HepG2 (cell line): ENCODE results near the gene CCDC148. TPM values are rescaled to one million over a fixed set of nuclear protein-coding genes. Genes with fewer than 3 reads are reported as not detected.

Experiments used
- ATAC-seq: fragments of 200-7000 bp; cut with Tn5 transposase; 3 replicates; pipeline ENCODE4 v1.9.1; 2020; ENCODE audit warnings: mild to moderate bottlenecking, moderate library complexity
- BruUV-seq: library from RNA; stranded (reverse); fragments of 400-500 nt; replicated peaks from 2 replicates; lab custom pipeline; 2021; lab: Mats Ljungman, UMichigan
- CTCF ChIA-PET: fragments of 300-600 bp; formaldehyde crosslinking; extraction: SDS; loops from one replicate; lab custom pipeline; 2021; ENCODE audit warnings: low total read pairs, inconsistent platforms, low intra/inter-chr PET ratio; lab: Yijun Ruan, JAX
- POLR2A ChIA-PET: fragments of 350-600 bp; sonication (Branson Sonifier 250); formaldehyde crosslinking; loops from one replicate; lab custom pipeline; 2020; ENCODE audit warnings: antibody characterized with exemption, inconsistent platforms; lab: Yijun Ruan, JAX
- DNase-seq: peaks from one replicate; pipeline ENCODE4 v3.0.0-alpha.2; 2015; ENCODE audit warnings: low spot score
- FAIRE-seq: peaks from 3 replicates; lab custom pipeline; 2011; peaks lifted over from hg19 to GRCh38; lab: Jason Lieb, UNC
- H2AFZ ChIP-seq: one replicate; pipeline ENCODE4 v1.6.1; 2011; ENCODE audit warnings: low read length, inconsistent platforms
- H3K27ac ChIP-seq: fragments of 300-600 bp; 3 replicates; pipeline ENCODE4 v1.8.0; 2011; ENCODE audit warnings: mixed run types, mild to moderate bottlenecking, mixed read lengths, low read length, inconsistent platforms; ENCODE audit not compliant: insufficient read depth; ENCODE audit errors: extremely low read length
- H3K27me3 ChIP-seq, 2 experiments: fragments of 200-600 bp in 1 of 2; 2 replicates in 1 of 2; 3 replicates in 1 of 2; pipeline versions ENCODE4 v1.6.0 to v1.8.0; 2011; ENCODE audit warnings: low read length in 2 of 2, mild to moderate bottlenecking in 2 of 2, moderate library complexity in 2 of 2, inconsistent platforms in 1 of 2; ENCODE audit not compliant: insufficient read depth in 2 of 2, control insufficient read depth in 1 of 2
- H3K36me3 ChIP-seq, 2 experiments: fragments of 200-600 bp in 1 of 2; replicated peaks in 1 of 2; 2 replicates in 1 of 2; 3 replicates in 1 of 2; pipeline versions ENCODE4 v1.5.1 to v1.8.0; 2011; ENCODE audit warnings: low read length in 2 of 2, inconsistent platforms in 1 of 2; ENCODE audit not compliant: insufficient read depth in 2 of 2, control insufficient read depth in 1 of 2
- H3K4me1 ChIP-seq: 2 replicates; pipeline ENCODE4 v1.5.1; 2012; ENCODE audit warnings: low read length, inconsistent platforms; ENCODE audit not compliant: insufficient read depth
- H3K4me2 ChIP-seq: 2 replicates; pipeline ENCODE4 v1.6.0; 2011; ENCODE audit warnings: low read depth, low read length, inconsistent platforms
- H3K4me3 ChIP-seq, 3 experiments: fragments of 200-600 bp in 1 of 3; sonication (generic), shearing (Covaris generic) in 1 of 3; replicated peaks in 1 of 3; 2 replicates each; pipeline ENCODE4 v1.5.1; 2011 to 2016; ENCODE audit warnings: low read length in 3 of 3, inconsistent platforms in 2 of 3, low read depth in 2 of 3, mild to moderate bottlenecking in 2 of 3, control low read depth in 1 of 3, mixed read lengths in 1 of 3; ENCODE audit not compliant: insufficient read depth in 1 of 3
- H3K79me2 ChIP-seq: one replicate; pipeline ENCODE4 v1.6.1; 2011; ENCODE audit warnings: low read length, inconsistent platforms; ENCODE audit not compliant: insufficient read depth
- H3K9ac ChIP-seq: 2 replicates; pipeline ENCODE4 v1.6.0; 2011; ENCODE audit warnings: mild to moderate bottlenecking, low read depth, low read length, inconsistent platforms; ENCODE audit not compliant: insufficient read depth
- H3K9me3 ChIP-seq: 2 replicates; pipeline ENCODE4 v1.5.1; 2012; ENCODE audit warnings: mild to moderate bottlenecking, low read length
- H4K20me1 ChIP-seq: 2 replicates; pipeline ENCODE4 v1.6.0; 2011; ENCODE audit warnings: inconsistent platforms, mild to moderate bottlenecking, low read length, moderate library complexity; ENCODE audit not compliant: insufficient read depth
- ATF2 ChIP-seq: sonication (generic); formaldehyde crosslinking; IDR thresholded peaks from 2 replicates; pipeline ENCODE4 v1.4.0; 2020; ENCODE audit warnings: missing genetic modification reagents
- BHLHE40 ChIP-seq: IDR thresholded peaks from 2 replicates; pipeline ENCODE4 v1.6.1; 2011; ENCODE audit warnings: low read length, improper control_type of control experiment
- CAMTA2 ChIP-seq: sonication (generic); formaldehyde crosslinking; IDR thresholded peaks from 2 replicates; pipeline ENCODE4 v1.4.0; 2020; ENCODE audit warnings: mild to moderate bottlenecking, missing genetic modification reagents, borderline replicate concordance
- CEBPG ChIP-seq: IDR thresholded peaks from 2 replicates; pipeline ENCODE4 v1.6.1; 2016
- DNMT3B ChIP-seq: conservative IDR thresholded peaks from 2 replicates; pipeline ENCODE4 v1.6.1; 2016; ENCODE audit warnings: missing biosample characterization, control low read depth
- GABPA ChIP-seq, 2 experiments: IDR thresholded peaks; 2 replicates each; pipeline ENCODE4 v1.6.1; 2011 to 2016; ENCODE audit warnings: low read depth in 2 of 2, low read length in 1 of 2, missing biosample characterization in 1 of 2, missing genetic modification characterization in 1 of 2
- KDM6A ChIP-seq: IDR thresholded peaks from 2 replicates; pipeline ENCODE4 v1.6.1; 2016; ENCODE audit warnings: low read depth
- MYNN ChIP-seq: sonication (generic); formaldehyde crosslinking; IDR thresholded peaks from 2 replicates; pipeline ENCODE4 v1.4.0; 2020; ENCODE audit warnings: mild to moderate bottlenecking, low read depth, missing genetic modification reagents
- NRL ChIP-seq: sonication (generic); formaldehyde crosslinking; IDR thresholded peaks from 2 replicates; pipeline ENCODE4 v1.5.0; 2020; ENCODE audit warnings: missing genetic modification reagents, mild to moderate bottlenecking, moderate library complexity, borderline replicate concordance
- ZBTB20 ChIP-seq: sonication (generic); formaldehyde crosslinking; IDR thresholded peaks from 2 replicates; pipeline ENCODE4 v1.8.1; 2023; ENCODE audit warnings: missing genetic modification reagents, low read depth, mild to moderate bottlenecking, borderline replicate concordance
- ZNF646 ChIP-seq: sonication (generic); formaldehyde crosslinking; IDR thresholded peaks from 2 replicates; pipeline ENCODE4 v1.9.0; 2021; ENCODE audit warnings: mild to moderate bottlenecking, missing genetic modification reagents
- ZNF792 ChIP-seq: IDR thresholded peaks from 2 replicates; pipeline ENCODE4 v1.6.1; 2016
- ZSCAN25 ChIP-seq: sonication (generic); formaldehyde crosslinking; IDR thresholded peaks from 2 replicates; pipeline ENCODE4 v1.8.0; 2022; ENCODE audit warnings: mild to moderate bottlenecking, missing genetic modification reagents
- WGBS: methylation state at CpG from one replicate; pipeline ENCODE4 v1.1.6; 2017; ENCODE audit warnings: low lambda C conversion rate; 5-methylcytosine and 5-hydroxymethylcytosine counted together
- in situ Hi-C: cut with HindIII; loops from 2 replicates; pipeline ENCODE4 v1.10.0; 2017; ENCODE audit warnings: low pct_unique_long_range_greater_than_20kb; ENCODE audit not compliant: extremely low pct_ligation_motif_present
- intact Hi-C: fragments of 100-400 bp; cut with micrococcal nuclease; formaldehyde crosslinking; loops from one replicate; pipeline ENCODE4 v1.10.0; 2022; ENCODE audit not compliant: unreplicated experiment
- polyA plus RNA-seq, 8 experiments: library from polyadenylated mRNA; depleted of rRNA in 3 of 8; stranded (reverse) in 7 of 8; unstranded in 1 of 8; fragments of >200 nt; fragmentation: Illumina TruSeq in 4 of 8; extraction: Trizol in 4 of 8; gene quantifications; 2 replicates each; pipeline versions ENCODE4 v1.2.1 to v1.2.3, GENCODE V29; 2011 to 2016; ENCODE audit warnings: low read depth in 4 of 8, missing spikeins in 1 of 8, mixed read lengths in 1 of 8; ENCODE audit not compliant: insufficient read depth in 1 of 8
- total RNA-seq, 5 experiments: library from RNA; depleted of rRNA; stranded (reverse); fragments of >200 nt; fragmentation: Illumina TruSeq; extraction: Trizol; gene quantifications; 2 replicates each; pipeline ENCODE4 v1.2.3, GENCODE V29; 2016; ENCODE audit warnings: low read depth in 1 of 5
- TF ChIP-seq, protein P1 (sequence below): fragments of 450-650 bp; IDR thresholded peaks from 2 replicates; pipeline ENCODE4 v1.6.1; 2017; ENCODE audit warnings: mild to moderate bottlenecking

Gene CCDC148
- total and polyA plus RNA-seq, 2 of the 13 experiments (the other 11 are each of a cell fraction or from before 2014, with no cell fraction given), result 0.30 to 0.49 TPM

DNA sequence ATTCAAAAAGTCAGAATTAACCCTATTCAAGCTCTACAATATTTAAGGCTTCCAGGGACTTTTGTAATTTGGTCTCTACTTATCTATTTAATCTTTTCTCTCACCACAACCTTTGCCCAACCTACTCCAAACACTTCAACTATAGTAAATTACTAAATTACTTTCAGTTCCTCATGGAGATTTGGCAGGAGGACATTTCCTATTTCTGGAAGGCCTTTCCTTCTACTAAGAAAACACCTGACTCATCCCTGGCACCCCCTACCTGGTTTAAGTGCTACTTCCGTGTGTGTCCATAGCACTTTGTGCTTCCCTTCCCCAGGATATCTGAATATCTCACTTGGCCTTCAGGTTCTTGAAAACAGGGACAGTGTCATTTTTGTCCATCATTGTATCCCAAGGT lies 258.6 kb downstream of the CCDC148 start:
- H3K79me2 ChIP-seq, result no peaks in the 10 kb centered on the region
- H3K27me3 ChIP-seq, result no peaks in the 10 kb centered on the region
- peaks cover 64% of the 10 kb centered on the region for H3K4me1 ChIP-seq
- no peak overlapping the region for H3K4me2 ChIP-seq
- no peak overlapping the region for H3K27ac ChIP-seq
- no peak overlapping the region for H3K4me3 ChIP-seq
- H3K9me3 ChIP-seq, result no peaks in the 10 kb centered on the region
- TF ChIP-seq NRL (CRISPR knock-in tag) (no peak), ATF2 (no peak), DNMT3B (CRISPR knock-in tag) (no peak), ZSCAN25 (no peak), CEBPG (CRISPR knock-in tag) (no peak), MYNN (CRISPR knock-in tag) (no peak), ZBTB20 (no peak), GABPA (IDR thresholded peaks at IDR 0.05; ENCODE audit: low read depth, low read length) (no peak), GABPA (CRISPR knock-in tag; IDR thresholded peaks at IDR 0.05; ENCODE audit: low read depth) (no peak), CAMTA2 (no peak), KDM6A (CRISPR knock-in tag) (no peak), ZNF792 (CRISPR knock-in tag) (no peak), ZNF646 (CRISPR knock-in tag) (no peak), BHLHE40 (no peak)
- TF ChIP-seq, protein P1, sequence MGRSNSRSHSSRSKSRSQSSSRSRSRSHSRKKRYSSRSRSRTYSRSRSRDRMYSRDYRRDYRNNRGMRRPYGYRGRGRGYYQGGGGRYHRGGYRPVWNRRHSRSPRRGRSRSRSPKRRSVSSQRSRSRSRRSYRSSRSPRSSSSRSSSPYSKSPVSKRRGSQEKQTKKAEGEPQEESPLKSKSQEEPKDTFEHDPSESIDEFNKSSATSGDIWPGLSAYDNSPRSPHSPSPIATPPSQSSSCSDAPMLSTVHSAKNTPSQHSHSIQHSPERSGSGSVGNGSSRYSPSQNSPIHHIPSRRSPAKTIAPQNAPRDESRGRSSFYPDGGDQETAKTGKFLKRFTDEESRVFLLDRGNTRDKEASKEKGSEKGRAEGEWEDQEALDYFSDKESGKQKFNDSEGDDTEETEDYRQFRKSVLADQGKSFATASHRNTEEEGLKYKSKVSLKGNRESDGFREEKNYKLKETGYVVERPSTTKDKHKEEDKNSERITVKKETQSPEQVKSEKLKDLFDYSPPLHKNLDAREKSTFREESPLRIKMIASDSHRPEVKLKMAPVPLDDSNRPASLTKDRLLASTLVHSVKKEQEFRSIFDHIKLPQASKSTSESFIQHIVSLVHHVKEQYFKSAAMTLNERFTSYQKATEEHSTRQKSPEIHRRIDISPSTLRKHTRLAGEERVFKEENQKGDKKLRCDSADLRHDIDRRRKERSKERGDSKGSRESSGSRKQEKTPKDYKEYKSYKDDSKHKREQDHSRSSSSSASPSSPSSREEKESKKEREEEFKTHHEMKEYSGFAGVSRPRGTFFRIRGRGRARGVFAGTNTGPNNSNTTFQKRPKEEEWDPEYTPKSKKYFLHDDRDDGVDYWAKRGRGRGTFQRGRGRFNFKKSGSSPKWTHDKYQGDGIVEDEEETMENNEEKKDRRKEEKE, result no peak
- 83% methylated on average over 1 of the region's 1 CpG for WGBS
- intact Hi-C loops, result no loop called here
- DNase-seq (no peak), FAIRE-seq (no peak), ATAC-seq (no peak)
- H4K20me1 ChIP-seq, result no peaks in the 10 kb centered on the region
- no peak overlapping the region for H2AFZ ChIP-seq
- no peaks in the 10 kb centered on the region for H3K36me3 ChIP-seq
- H3K9ac ChIP-seq, result no peak overlapping the region
- ChIA-PET POLR2A (no interaction called here), CTCF (no interaction called here)
- no TSS peak for BruUV-seq
- in situ Hi-C loops, result no loop called here
